NCI-H2107 (cell line): ENCODE measurements around the gene CRYBA4.

Experiments
- DNase-seq: peaks from one replicate; lab custom pipeline; 2025; lab: John Stamatoyannopoulos, UW

The CRYBA4 gene

DNA sequence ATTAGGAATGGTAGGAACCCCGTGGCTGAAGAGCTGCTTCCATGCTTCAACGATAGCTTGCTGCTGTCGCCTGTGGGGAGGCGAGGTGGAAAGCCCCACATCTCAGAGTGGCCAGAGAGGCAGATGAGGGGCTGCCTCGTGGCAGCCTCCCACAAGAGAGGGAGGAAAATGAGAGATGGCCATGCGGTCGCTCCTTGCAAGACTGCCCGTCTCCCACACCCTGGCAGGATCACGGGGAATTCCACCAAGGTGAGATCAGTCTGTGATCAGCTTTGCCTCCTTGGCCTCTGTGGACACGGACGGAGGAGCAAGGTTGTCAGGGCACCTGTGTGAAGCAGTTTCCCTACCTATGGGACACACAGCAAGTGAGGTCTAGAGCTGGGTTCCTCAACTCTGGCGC is 3.0 kb downstream of the CRYBA4 start:
- DNase-seq = no peak

DNA sequence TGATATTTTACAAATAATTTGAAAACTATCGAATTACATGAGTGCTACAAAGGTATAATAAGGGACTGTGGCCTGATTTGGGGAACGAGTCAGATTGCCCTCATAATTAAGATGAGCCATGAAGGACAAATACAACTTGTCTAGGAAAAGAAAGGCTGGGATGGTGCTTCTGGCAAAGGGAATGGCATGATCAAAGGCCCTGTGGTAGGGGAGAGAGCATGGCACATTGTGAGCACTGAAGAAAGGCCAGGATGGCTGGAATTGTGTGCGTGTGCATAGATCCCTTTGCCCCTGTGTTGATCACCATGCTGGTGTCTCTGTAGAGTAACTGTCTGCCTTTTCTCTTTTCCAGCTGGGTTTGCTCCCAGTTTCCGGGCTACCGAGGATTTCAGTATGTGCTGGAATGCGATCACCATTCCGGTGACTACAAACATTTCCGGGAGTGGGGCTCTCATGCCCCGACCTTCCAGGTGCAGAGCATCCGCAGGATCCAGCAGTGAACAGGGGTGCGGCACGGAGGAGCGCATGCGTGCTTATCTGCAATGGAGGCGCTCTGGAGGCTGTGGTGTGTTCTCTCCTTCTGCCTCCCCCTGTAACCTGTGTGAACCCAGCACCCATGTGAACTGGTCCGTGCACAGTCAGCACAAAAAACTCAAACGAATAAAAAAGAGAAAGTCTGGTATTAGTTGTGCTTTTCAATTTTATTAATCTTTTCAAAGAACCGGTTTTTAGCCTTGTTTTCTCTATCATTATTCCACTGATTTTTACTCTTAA is 8.4 kb downstream of the CRYBA4 start:
- no peak for DNase-seq

DNA sequence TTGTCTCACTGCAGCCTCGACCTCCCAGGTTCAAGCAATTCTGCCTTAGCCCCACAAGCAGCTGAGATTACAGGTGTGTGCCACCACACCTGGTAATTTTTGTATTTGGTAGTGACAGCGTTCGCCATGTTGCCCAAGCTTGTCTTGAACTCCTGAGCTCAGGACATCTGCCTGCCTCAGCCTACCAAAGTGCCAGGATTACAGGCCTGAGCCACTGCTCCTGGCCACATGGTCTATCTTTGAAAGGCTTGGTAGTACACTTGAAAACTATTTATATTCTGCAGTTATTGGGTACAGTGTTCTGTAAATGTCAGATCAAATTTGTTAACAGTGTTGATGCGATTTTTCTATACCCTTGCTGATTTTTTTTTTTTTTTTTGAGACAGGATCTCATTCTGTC is 9.5 kb downstream of the CRYBA4 start:
- no peak for DNase-seq

GRCh38 chr22:26632422-26633155 is 10.8 kb downstream of the CRYBA4 start:
- DNase-seq = no peak

DNA sequence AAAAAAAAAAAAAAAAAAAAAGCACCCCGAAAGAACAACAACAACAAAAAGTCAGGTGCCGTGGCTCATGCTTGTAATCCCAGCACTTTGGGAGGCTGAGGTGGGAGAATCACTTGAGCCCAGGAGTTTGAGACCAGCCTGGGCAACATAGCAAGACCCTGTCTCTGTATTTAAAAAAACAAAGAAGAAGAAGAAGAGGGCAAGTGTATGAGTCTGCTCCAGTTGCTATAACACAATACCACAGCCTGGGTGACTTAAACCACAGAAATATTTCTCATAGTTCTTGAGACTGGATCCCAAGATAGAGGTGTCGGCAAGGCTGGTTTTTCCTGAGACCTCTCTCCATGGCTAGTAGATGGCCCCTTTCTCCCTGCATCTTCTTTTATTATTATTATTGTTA is 12.4 kb downstream of the CRYBA4 start:
- DNase-seq = no peak

GRCh38 chr22:26635117-26635516 is 13.4 kb downstream of the CRYBA4 start:
- DNase-seq = no peak

- no peak for DNase-seq
These were observed 14.5 kb downstream of the CRYBA4 start for GRCh38 chr22:26636296-26636695.

DNA sequence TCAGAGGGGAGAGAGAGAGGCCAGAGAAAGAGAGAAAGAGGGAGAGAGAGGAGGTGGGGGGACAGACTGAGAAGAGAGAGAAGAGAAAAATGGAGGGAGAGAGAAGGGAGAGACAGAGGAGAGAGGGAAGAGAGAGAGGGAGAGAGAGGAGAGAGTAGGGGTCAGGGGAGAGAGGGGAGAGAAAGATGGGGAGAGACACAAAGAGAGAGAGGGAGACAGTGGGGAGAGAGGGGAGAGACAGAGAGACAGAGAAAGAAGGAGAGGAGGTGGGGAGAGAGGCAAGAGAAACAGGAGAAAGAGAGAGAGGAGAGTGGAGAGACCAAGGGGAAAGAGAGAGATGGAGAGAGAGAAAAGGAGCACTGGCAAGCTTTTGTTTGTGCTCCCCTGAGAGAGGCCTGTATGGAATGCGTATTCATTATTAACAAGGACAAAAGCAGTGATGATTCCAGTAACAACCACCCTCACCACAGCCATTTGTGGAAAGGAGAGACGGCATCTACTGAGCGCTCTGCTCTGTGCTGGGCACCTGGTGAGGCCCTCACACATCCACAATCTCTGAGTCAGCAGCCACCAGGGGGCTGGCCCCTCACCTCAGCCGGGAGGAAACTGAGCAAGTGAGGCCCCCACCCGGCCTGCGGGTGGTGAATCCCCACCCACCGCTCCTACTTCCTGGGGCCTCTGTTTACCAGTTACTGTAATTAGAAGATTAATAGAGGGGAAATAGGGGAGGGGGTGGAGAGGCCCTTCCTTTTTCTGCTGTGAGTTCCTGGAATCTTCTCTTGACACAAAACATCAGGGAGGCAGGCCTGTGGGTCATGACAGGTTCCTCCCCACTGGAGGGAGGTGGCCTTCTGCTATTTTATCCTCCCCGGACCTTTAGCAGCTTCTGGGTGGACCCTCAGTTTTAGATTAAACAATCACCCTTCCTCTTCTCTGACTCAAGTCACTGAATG is 21.0 kb downstream of the CRYBA4 start:
- no peak for DNase-seq

DNA sequence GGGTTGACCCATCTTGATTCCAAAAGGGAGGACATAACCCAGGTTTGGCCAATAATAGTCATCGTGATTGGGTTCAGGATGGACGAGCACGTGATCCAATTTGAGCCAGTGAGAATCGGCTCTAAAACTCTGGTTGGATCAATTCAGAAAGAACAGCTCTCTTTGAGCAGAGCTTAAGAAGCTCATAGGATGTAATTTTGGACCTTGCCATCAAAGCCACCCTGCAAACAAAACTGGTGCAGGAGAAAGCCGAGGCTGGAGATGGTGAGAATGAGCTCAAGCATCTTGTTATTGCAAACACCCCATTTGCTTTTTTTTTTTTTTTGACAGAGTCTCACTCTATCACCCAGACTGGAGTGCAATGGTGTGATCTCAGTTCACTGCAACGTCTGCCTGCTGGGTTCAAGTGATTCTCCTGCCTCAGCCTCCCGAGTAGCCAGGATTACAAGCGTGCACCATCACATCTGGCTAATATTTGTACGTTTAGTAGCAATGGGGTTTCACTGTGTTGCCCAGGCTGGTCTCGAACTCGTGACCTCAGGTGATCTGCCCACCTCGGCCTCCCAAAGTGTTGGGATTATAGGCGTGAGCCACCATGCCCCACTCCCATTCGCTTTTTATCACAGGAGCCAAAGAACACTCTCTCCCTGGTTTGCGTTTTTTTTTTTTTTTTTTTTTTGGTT is 21.8 kb downstream of the CRYBA4 start:
- DNase-seq = no peak

GRCh38 chr22:26646158-26646557 is 24.4 kb downstream of the CRYBA4 start:
- no peak for DNase-seq

DNA sequence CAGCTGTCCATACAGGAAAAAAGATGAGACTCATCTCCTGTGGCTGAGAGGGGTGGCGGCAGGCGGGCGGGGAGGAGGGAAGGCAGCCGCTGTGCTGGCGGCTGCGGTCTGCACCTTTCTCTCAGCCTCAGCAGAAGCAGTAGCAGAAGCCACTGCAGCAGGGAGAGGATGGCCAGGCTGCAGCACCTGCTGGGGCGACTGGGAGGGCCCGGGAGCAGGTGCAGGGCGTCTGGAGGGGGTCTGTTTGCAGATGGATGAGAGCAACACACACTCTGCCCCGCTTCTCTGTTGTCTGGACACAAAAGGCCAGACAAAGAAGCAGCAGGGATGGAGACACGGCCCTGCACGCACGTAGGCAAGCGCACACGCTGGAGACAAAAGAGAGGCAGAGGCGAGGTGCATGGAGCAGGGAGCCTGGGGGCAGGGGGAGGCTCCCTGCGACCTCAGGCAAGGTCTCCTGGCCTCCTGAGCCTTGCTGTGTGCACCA is 26.3 kb downstream of the CRYBA4 start:
- DNase-seq = peak; percentile 68

DNA sequence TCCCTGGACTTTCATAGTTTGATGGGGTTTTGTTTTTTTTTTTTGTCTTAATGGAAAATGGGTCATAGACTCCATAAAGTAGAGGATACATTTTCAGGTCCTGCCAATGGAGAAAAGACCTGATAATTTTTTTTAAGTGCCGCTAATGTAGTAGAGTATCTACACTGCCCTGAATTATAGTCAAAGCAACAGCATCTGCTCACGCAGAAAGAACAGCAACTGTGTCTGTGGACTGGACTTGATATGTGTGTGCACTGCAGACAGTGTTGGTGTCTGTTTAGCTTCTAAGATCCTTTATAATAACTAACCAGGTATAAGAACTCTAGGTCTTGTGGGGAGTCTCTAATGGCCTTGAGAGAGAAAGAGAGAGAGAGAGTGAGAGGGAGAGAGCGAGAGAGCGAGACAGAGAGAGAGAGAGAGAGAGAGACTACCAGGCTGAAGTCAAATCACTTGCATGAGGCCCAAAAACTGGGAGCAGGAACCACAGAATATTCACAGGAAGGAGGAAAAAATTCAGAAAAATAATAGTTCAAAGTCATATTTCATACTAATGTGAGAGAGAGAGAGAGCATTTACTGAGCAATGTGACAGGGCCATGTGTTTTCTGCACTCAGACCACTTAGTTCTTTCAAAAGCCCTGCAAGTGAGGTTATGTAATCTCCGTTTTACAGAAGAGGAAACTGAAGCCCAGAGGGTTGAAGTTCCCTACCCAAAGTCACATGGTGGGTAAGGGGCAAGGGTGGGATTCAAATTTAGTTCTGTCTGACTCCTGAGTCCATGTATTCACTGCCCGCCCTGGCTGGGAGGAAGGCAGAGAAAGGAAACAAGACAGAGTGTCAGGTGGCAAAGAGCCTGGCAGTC is 27.0 kb downstream of the CRYBA4 start:
- DNase-seq = no peak

DNA sequence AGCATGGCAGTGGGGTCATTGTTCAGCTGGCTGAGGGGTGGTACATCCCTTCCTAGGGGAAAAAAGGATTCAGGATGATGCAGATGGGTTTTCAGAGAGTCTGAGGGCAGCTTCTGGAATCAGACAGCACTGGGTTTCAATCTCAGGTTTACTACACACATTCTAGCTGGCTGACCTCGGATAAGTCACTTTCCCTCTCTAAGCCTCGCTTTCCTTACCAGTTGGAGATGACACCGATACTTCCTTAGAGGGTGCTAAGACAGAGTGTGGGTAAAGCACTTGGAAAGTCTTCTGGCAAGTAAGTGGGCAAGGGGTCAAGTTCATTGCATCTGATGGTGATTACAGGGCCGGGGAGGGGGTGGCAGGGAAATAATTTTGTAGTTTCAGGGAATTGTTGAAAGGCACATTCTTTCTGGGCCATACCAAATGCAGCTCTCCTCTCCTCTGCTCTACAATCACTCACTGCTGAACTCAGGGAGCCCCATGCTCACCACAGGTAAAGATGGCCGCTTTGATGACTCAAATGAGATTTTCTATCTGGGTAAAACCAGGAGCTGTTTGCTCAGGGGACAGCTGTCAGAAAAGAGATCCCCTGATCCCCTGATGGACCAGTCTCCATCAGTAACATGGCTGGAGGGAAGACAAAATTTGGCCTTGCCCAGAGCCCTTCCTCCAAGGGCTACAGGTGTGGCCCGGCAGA is 29.1 kb downstream of the CRYBA4 start:
- DNase-seq = no peak

GRCh38 chr22:26651815-26652214 is 30.1 kb downstream of the CRYBA4 start:
- no peak for DNase-seq

GRCh38 chr22:26656891-26657851 is 35.4 kb downstream of the CRYBA4 start, which contains the start of gene MIAT:
MIAT (plus strand) TSS chr22:26657588.
- no peak for DNase-seq

GRCh38 chr22:26658161-26658560 is 36.4 kb downstream of the CRYBA4 start:
- DNase-seq = no peak

DNA sequence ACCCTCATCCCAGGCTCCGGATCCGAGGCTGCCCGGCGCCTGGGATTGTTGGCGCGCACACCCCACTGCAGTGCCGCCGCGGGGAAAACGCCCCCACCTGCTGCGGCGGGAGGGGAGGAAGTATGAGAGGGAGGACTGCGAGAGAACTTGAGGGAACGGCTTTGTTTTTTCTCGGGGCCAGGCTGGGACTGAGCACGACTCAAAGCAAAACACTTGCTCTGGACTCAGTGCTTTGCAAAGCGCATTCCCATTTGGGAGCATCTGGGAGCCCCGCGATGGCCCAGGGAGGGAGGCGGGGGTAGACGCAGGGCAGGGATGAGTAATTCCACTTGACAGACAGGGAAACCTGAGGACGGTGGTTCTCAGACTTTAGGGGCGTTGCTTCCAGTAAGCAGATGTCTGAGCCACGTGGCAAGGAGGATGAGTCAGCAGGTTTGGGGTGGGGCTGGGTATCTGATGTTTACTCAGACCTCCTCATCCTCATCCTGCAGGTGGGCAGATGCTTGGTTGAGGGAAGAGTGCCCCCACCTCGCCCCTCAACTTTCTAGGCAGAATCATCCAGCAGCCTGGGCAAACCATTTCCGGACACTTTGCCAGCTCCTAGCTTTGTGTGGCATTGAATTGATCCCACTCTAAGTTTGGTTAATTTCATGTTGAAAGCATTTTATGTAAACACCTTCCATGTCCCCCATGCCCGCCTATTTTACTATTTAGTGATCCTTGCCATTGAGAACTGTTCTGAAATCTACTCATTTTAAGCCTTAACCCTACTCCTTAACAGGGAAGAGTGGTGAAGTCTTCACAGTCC is 37.1 kb downstream of the CRYBA4 start:
- DNase-seq = peak; percentile 56

GRCh38 chr22:26660356-26660755 is 38.6 kb downstream of the CRYBA4 start:
- no peak for DNase-seq
